NCI-H510A (cell line): Measurements from ENCODE around the gene RNF14.

Experiments
- DNase-seq: peaks from one replicate; lab custom pipeline; 2025; lab: John Stamatoyannopoulos, UW

The RNF14 gene

GRCh38 chr5:141947316-141947715, 21.6 kb upstream of the RNF14 start:
- DNase-seq, result no peak

GRCh38 chr5:141948812-141949211, 20.1 kb upstream of the RNF14 start:
- DNase-seq, result no peak

DNA sequence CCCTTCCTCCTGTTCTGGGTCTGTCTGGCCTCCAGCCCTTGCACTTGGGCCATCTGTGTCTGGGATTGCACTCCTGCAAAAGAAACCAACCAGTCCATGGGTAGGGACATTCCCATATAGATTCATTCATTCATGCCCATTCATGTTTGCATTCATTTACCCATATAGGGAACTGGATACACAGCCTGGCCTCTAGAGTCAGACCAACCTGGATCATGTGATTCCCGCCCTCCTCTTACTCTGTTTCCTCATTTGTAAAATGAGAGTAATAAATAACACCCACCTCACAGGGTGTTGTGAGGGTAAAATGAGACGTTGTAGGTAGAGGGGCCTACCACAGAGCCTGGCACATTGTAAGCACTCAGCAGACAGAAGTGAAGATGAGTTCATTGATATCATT, 19.4 kb upstream of the RNF14 start:
- no peak for DNase-seq

DNA sequence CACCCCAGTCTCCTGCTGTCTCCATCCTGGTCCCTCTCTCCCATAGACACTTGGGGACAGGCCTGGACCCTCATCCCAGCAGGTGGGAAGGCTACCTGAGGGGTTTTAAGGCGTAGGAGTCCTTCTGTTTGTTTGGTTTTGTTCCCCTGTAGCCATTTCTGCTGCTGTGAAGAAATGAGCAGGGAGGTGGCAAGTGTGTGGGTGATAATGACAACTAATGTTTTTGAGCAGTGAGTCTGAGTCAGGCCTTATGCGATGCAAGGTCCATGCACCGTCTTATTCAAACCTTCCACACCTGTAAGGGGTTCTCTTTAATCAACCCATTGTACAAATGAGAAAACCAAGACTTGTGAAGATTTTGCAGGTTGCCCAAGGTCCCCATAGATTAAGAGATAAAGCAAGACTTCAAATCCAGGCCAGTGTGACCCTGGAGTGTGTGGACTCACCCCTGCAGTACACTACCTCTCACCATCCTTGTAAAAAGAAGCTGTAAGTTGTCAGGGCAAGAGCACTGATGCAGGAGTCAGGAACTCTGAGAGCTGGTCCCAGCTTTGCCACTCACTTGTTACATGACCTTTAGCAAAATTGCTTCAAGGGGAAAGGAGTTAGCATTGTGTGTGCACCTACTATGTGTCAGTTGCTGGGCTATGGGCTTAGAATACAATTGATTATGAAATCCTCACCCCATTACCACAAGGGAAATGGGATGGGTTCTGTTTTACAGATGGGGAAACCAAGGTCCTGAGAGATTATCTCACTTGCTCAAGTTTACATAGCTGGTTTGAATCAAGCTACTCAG, 18.5 kb upstream of the RNF14 start:
- no peak for DNase-seq

GRCh38 chr5:141951332-141951781, 17.5 kb upstream of the RNF14 start:
- DNase-seq, result no peak

DNA sequence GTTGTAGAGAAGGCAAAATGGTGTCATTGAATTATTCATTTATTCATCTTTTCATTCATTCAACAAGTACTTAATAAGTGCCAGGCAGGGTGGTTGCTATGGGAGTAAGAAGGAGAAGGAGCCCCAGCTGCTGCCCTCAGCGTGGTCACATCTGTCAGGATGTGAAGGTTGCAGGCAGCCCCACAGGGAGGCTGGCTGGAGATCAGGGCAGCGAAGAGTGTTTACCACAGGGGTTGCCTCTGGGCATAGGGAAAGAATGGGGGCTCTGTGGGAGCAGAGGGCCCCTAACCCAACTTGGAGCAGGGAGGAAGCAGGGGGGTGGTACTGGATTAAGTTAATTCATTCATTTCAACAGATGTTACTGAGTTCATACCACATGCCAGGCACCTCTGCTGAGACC, 16.9 kb upstream of the RNF14 start:
- no peak for DNase-seq

GRCh38 chr5:141954194-141954593, 14.7 kb upstream of the RNF14 start:
- no peak for DNase-seq

GRCh38 chr5:141957367-141957996, 11.4 kb upstream of the RNF14 start:
- peak; percentile 17 for DNase-seq

GRCh38 chr5:141958113-141958512, 10.8 kb upstream of the RNF14 start, which contains the start of gene PCDH12:
Gene PCDH12, minus strand, starts transcription at chr5:141958202. Its CDS starts 351 bp downstream, at chr5:141957851.
- peak; percentile 20 for DNase-seq

GRCh38 chr5:141958546-141959172, 10.2 kb upstream of the RNF14 start:
- DNase-seq, result no peak

- no peak for DNase-seq
Observed at GRCh38 chr5:141960018-141960417, 8.9 kb upstream of the RNF14 start.

DNA sequence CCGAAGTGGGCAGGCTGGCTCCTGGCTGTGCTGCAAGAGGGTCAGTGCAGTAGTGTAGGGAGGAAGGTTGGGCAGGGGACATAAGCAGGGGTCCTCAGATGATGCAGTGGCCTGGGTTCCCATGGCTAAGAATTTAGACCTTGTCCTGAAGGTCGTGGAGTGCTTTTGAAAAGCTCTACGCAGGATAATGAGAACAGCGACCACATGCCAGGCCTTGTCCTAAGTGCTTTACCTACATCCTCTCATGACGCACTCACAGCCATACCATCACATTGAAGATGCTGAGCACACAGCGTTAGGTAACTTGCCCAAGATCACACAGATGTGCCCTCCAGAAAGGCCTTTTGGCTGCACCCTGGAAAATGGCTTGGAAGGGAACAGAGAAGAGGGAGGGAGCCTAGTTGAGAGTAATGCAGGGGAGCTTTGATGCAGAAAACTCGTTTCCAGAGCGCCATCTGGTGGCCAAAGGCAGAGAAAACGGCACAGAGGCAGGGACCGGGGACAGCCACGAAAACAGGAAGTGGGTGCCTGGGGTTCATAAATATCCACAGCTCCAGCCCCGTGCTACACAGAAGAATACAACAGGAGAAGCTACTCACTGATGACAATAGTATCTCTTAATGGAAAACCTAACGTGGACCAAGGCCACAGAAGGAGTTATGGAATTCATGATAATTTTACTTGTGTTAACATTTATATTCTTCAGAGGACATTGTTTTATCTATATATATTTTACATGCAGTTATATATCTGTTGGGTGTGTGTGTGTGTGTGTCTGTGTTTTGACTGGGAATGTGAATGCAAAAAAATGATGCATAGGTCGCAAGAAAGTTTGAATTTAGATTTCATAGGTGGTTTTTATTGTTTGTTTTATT, 8.2 kb upstream of the RNF14 start:
- no peak for DNase-seq

GRCh38 chr5:141961466-141961865, 7.4 kb upstream of the RNF14 start:
- DNase-seq, result no peak

DNA sequence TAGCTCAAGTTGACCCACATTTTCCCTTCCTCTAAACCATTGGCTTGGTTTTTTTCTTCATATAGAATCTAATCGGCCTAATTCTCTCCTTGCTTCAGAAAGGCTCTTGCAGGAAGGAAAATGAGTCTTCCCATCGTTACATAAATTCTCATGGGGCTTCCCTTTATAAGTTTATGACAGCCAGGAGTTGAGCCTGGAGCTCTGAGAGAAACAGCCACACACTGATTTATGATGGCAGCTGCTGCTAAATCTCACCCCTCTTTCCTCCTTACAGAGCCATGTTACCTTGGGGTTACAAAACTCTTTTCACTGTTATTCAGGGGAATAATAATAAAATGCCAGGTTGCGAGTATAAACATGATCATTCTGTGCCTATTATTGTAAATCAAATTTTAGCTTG, 5.2 kb upstream of the RNF14 start:
- DNase-seq, result no peak

DNA sequence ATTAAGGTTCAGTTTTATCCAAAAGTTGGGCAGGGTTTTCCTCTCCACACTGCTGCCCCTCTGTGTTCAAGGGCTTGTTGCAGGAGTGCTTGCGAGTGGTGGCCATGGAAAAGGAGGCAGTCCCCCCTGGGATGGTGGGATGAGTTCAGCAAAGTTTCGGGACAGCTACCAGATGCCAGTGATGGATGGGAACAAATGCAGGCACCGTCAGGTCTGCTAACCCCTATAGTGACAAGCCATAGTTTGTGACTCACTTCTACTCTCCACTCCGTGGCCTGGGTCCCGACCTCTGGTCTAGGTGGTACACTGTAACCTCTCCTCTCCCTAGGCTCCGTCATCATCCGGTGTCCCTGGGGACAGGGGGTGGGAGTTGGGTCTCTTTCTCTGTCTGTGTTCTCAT, 3.8 kb upstream of the RNF14 start:
- no peak for DNase-seq

GRCh38 chr5:141966275-141966962, 2.5 kb upstream of the RNF14 start:
- DNase-seq, result no peak

DNA sequence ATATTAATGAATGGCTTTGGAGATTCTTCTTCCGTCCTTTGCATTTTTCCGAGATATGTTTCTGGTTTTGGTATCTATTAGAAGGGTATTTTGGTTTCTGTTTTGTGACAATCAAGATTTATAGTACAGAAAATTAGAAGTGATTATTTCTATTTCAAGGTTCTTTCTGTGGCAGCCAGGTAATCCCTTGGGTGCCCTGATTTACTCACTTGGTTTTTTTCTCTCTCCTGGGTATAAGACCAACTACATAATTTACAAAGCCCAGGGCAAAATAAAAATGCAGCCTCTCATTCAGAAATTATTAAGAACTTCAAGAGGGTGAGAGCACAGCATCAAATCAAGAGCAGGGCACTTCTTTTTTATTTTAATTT, 2.0 kb upstream of the RNF14 start:
- DNase-seq, result no peak

DNA sequence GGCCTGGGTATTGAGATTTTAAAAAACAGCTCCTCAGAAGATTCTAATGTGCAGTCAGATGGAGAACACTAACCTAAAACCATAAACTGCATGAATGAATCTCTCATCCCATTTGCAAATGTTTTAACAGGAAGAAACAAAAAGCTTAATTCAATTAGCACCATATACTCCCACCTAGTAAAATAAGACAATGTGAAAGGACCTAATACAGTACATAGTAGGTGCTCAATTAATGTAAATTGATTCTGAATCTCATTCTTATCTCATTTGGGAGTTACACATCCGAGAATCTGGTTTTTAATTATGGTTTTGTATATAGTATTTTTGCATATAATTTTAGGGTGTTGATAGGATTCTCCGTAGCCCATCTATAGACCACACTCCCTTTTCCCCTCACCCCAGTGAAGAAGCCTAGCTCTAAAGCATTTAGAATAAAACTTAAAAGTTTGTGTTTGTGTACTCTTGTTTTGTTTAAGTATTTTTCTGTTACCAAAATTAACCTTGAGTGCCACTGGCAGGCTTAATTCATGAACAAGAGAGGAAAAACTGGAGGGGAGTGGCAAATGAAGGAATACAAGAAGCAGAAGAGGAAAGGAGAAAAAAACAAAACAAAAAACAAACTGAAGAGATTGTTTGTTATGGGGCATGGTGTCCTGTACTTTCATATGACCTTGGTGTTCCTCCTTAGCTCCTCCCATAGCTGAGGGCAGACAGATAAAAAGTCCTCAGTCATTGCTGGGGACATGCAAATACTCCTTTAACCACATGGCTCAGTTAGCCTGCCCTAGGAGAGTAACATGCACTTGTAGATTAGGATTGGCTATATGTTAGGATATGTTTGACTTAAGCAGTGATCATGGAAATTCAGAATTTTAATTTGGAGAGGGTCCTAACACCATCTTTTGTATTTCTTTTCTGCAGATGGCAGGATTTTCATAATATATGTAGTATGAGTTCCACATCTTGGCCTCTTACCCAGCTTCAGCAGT, 1.2 kb downstream of the RNF14 start:
- DNase-seq, result no peak

DNA sequence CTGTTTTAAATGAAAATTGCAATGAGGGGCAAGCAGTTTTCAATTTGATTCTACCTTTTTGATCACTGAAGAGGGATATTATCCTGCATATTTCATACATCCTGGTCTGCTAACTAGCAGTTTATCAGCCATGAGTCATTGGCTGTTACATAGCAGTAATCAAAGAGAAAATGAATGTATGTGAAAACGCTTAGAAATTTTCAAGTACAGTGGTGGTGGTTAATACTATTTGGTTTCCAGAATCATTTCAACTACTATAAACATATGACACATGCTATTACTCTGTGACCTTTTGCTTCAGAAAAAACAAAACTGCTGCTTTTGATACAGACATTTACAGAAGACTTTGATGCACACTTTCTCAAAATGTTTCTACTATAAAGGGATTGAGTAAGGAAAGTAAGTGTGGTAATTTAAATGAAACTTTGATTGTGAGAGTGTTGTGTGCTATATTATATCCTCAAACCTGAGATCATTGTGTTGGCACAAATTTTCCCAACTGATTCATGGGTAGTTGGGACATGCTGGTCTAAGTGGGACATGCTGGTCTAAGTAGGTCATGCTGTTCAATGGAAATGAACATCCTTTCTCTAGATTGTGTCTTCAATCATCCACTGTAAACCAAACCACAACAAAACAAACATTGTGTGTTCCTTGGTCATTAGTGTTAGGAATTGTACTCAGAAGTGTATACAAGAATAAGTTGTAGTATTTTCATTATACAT, 5.1 kb downstream of the RNF14 start:
- DNase-seq, result no peak

- DNase-seq, result no peak
Observed at GRCh38 chr5:141976176-141976575, 7.3 kb downstream of the RNF14 start.
